C4-2B (cell line): ENCODE measurements around the gene UPP2.

Experiments
- H3K27ac ChIP-seq: fragments of 450-650 bp; 2 replicates; pipeline ENCODE4 v1.5.1; 2017
- ZFX ChIP-seq: fragments of 450-650 bp; IDR thresholded peaks from 2 replicates; pipeline ENCODE4 v1.6.1; 2017
- TF ChIP-seq, protein P1 (sequence below): fragments of 450-650 bp; conservative IDR thresholded peaks from 2 replicates; pipeline ENCODE4 v1.5.1; 2017; ENCODE audit warnings: mild to moderate bottlenecking

Gene UPP2

DNA sequence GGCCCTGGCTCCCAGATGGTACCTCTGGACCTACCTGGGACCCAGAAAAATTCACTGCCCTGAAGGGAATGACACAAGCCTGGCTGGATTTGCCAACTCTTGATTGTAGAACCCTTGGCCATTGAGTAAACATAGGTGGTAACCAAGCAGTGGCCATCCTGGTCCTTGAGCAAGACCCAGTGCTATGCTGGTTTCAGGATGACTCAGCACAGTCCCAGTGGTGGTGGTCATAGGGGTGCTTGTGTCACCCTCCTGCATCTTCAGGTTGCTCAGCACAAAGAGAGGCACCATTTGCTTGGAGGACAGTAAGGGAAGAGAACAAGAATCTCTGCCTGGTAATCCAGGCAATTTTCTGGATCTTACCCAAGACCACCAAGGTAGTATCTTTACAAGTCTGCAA lies 52.9 kb downstream of the UPP2 start:
- TF ChIP-seq, protein P1, sequence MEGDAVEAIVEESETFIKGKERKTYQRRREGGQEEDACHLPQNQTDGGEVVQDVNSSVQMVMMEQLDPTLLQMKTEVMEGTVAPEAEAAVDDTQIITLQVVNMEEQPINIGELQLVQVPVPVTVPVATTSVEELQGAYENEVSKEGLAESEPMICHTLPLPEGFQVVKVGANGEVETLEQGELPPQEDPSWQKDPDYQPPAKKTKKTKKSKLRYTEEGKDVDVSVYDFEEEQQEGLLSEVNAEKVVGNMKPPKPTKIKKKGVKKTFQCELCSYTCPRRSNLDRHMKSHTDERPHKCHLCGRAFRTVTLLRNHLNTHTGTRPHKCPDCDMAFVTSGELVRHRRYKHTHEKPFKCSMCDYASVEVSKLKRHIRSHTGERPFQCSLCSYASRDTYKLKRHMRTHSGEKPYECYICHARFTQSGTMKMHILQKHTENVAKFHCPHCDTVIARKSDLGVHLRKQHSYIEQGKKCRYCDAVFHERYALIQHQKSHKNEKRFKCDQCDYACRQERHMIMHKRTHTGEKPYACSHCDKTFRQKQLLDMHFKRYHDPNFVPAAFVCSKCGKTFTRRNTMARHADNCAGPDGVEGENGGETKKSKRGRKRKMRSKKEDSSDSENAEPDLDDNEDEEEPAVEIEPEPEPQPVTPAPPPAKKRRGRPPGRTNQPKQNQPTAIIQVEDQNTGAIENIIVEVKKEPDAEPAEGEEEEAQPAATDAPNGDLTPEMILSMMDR, result no peak
- no peak for TF ChIP-seq ZFX

DNA sequence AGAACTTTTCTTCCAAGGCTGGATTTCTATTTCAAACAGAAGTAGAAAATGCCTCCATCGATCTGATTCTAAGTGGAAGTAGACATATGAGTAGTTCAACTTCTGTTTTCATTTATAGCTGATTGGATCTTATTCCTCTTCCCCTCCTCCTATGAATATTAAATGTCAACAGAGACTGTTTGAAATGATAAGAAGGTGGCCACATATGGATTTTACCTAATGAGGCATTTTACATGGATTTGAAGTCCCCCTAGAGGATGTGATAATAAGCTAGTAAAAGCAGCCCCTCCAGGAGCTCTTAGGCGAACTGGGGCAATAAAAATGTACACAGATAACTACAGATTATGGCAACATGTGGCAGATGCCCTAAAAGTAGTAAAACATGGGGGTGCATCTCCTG lies 71.0 kb downstream of the UPP2 start:
- H3K27ac ChIP-seq, result no peak overlapping the region
- TF ChIP-seq, protein P1, result no peak
- no peak for TF ChIP-seq ZFX

More for the DNA sequence above, 52.9 kb downstream of the UPP2 start:
- no peak overlapping the region for H3K27ac ChIP-seq

DNA sequence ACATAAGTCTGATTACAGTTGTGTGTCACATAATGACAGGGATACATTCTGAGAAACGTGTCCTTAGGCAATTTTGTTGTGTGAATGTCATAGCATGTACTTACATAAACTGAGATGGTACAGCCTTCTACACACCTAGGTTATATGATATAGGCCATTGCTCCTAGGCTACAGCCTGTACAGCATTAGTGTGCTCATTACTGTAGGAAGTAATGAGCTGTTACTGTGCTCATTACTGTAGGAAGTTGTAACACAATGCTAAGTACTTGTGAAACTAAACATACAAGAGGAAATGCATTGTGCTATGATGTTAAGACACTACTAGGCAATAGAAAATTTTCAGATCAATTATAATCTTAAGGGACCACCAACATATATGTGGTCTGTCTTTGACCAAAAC lies 72.8 kb downstream of the UPP2 start:
- no peak overlapping the region for H3K27ac ChIP-seq
- TF ChIP-seq, protein P1, result no peak
- TF ChIP-seq ZFX, result no peak

DNA sequence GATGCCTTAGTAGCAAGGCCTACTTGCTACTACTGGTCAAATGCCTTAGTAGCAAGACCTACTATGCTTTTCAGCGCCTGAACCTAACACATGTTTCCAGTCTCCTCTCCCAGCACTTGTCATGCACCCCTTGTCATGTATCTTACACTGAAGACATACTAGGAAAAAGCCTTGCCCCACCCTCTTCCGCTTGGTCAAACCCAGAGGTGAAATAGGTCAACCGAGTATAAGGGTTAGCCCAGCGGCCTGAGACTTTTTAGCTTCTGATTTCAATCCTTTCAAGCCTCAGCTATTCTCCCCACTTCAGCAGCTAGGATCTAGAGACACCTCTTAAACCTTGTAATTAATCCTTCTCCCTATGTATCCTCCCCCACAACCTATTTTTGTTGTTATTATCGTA lies 73.3 kb downstream of the UPP2 start:
- no peak overlapping the region for H3K27ac ChIP-seq
- TF ChIP-seq, protein P1, result no peak
- TF ChIP-seq ZFX, result no peak

DNA sequence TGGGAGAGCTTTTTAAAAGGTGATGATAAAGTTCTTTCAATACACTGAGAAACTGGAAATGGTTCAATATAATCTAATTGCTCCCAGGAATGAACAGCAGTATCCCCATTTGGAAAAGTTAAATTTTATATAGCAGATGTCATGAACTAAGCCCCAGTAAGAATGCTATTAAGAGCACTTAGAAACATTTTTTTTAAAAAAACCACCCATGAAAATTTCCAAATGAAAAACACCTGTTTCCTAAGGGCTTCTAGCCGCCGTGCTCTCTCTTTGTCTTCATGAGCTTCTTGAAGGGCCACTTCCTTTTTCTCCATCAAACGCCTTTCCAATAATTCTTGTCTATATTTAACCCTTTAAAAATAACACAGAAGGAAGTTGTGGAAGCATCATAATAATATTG lies 77.0 kb downstream of the UPP2 start:
- TF ChIP-seq, protein P1, result no peak
- no peak for TF ChIP-seq ZFX
- no peak overlapping the region for H3K27ac ChIP-seq

DNA sequence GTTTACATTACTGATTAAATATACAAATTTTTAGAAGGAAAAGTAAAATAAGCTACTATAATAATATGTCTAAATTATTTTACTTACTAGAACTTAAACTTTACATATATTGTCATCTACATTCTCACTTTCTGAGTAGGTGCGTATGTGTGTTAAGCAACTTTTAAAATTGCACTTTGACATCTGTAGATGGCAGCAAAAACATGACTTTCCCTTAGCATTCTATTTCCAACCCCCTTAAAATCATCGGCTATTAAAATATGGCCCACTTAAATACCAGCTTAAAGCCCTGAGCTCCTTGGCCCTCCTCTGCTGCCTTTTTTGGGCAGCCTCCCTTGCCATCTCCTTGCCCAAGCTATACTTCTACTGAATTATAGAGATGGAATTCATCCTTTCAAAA lies 78.0 kb downstream of the UPP2 start:
- H3K27ac ChIP-seq, result no peak overlapping the region
- TF ChIP-seq, protein P1, result peak; percentile 47
- no peak for TF ChIP-seq ZFX

DNA sequence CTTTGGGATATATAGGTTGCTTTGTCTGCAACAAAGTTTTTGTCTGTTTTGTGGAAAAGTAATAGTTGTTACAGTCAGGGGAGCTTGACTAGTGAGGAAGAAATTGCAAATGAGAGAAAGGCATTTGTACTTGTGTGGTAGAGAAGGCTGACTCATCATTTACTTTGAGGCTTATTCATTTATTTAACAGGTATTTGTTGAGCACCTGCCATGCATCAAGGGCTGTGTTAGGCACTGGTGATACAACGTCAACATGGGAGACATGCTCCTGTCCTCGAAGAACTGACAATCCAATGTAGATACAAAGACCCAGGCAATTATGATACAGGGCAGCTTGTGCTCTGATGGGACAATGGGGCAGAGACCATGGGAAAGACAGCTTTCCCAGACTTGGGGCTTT lies 79.5 kb downstream of the UPP2 start:
- no peak overlapping the region for H3K27ac ChIP-seq
- TF ChIP-seq, protein P1, result no peak
- TF ChIP-seq ZFX, result no peak
